GM13976 (cell line): ENCODE measurements around the gene INSIG1.

ENCODE experiments used
- DNase-seq: peaks from one replicate; pipeline ENCODE4 v3.0.0; 2012; ENCODE audit warnings: low spot score
- CTCF ChIP-seq: IDR thresholded peaks from 2 replicates; pipeline ENCODE4 v1.5.1; 2012; ENCODE audit warnings: borderline replicate concordance, mild to moderate bottlenecking; ENCODE audit not compliant: insufficient read depth; ENCODE audit errors: extremely low read depth, missing control alignments, control extremely low read depth
- in situ Hi-C: fragments of 300-500 bp; cut with MboI; formaldehyde crosslinking; loops from one replicate; pipeline ENCODE4 v1.12.0; 2022; ENCODE audit warnings: low sequenced_read_pairs, mixed read lengths, inconsistent platforms; ENCODE audit not compliant: unreplicated experiment

INSIG1 gene

GRCh38 chr7:155297517-155298287 lies at the start of gene INSIG1:
TSS of gene INSIG1 (plus strand) at chr7:155297878. CDS start at chr7:155298286, 408 bp downstream.
- peak; percentile 99 for DNase-seq
- in situ Hi-C loops, result no loop called here
- no peak for TF ChIP-seq CTCF

DNA sequence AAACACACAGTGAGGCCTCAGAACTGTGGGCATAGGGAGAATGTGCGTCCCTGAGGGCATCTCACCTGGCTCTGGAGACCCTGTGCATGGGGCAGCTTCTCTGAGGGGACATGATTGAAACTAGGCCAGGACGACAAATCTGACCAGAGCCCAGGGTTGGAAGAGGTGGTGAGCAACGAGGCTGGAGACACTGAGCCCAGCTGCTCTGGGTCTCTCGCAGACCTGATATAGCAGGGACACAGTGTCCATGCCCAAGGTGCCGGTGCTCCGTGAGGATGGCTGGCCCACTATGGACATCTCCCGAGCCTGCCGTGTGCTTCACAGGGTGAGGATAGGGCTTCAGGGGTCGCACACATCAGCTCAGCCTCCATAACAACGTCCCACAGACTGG lies 49.3 kb upstream of the INSIG1 start:
- in situ Hi-C loops, result no loop called here
- no peak for TF ChIP-seq CTCF
- DNase-seq, result no peak

GRCh38 chr7:155251831-155252230 lies 45.8 kb upstream of the INSIG1 start:
- no peak for TF ChIP-seq CTCF
- in situ Hi-C loops, result no loop called here
- no peak for DNase-seq

DNA sequence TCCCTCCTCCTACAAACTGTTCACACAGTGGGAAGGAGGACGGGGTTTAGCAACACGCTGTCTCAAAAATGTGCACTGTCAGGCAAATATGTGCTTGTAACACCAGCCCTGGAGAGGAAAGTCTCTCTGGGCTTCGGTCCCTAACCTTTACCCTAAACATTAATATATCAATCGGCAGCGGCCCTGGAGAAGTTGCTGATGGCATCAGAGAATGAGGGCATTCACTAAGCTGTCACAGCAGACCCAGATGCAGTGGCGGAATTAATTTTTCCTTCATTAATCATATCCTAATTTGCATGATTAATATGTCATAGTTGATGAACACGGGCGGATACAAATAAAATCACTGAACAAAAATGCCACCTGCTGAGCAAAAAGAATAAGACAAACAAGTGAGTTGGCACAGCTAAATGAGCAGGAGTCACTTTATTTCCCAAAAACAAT lies 45.2 kb upstream of the INSIG1 start:
- in situ Hi-C loops, result no loop called here
- TF ChIP-seq CTCF, result no peak
- DNase-seq, result no peak

- in situ Hi-C loops, result no loop called here
- no peak for TF ChIP-seq CTCF
- no peak for DNase-seq
Observed at GRCh38 chr7:155252892-155253501, 44.7 kb upstream of the INSIG1 start.

DNA sequence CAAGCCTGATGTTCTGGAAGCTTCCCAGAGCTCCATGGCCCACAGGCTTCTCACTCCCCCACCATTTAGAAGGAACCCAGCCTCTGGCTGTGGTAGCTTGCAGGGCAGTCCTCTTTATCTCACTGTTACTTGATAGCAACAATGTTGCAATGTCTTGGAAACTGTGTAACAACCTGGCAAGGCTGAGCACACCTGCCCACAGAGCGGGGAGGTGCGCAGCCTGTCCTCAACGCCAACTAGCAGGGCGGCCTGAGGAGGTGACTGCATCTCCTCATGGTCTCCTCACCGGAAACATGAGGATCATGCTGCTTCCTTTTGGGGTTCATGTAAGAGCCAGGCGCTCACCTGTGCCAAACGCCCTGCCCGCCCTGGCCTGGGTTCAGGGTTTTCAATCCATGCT lies 43.7 kb upstream of the INSIG1 start:
- in situ Hi-C loops, result no loop called here
- DNase-seq, result no peak
- TF ChIP-seq CTCF, result no peak
